ENCODE measurements around the gene ZBTB20. TPM values are rescaled to one million over a fixed set of nuclear protein-coding genes. Genes with fewer than 3 reads are reported as not detected.

ZBTB20 gene
- total RNA-seq, 3 donors from 2014 or later (not counting 1 experiment from before 2014, with no cell fraction given), result 52.7 to 58.3 (median 55.9) TPM

DNA sequence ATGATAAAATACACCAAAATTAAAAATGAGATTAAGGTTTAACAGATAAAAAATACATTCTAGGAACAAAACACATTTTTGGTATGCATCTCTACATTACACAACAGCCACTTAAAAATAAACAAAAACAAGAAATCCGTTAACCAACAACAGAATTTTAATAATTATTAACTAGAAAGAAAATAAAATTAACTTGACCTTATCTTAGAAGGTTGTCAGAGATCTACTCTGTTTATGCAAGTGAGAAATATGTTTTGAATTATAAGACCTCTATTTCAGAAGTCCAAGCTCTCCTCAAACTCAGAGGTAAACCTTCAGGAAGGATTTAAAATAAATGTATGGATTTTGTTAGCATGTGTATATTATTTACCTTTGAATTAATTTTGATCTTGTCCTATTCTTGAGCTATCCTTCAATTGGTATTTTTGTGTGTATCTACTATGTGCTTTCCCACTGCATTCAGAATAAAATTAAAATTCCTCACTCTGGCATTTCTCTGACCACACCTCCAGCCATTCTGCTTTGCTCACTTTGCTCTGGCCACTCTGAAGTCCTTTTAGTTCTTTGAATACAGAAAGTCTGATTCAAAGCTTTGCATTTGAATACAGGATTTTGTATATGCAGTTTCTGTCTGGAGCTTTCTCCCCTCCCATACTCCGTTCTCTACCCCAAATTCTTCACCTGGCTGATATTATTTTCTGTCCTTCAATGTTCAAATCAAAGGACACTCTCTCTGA is 352.0 kb downstream of the ZBTB20 start:
- Mint-ChIP-seq H3K27ac (no peak overlapping the region), H3K27me3 (ENCODE audit: low read depth in 2 of 2) (no peaks in the 10 kb centered on the region), H3K9me3 (no peaks in the 10 kb centered on the region), H3K4me3 (no peak overlapping the region), H3K36me3 (no peaks in the 10 kb centered on the region), H3K4me1 (peaks cover 18 to 21% of the 10 kb centered on the region in 2 donors)
- no peak for TF ChIP-seq CTCF (IDR thresholded peaks at IDR 0.05)
- Histone ChIP-seq H3K27me3 (ENCODE audit: control insufficient read depth, insufficient read depth, low read length) (no peaks in the 10 kb centered on the region), H3K4me3 (ENCODE audit: low read length) (no peak overlapping the region), H3K36me3 (ENCODE audit: control insufficient read depth, insufficient read depth, low read length) (no peaks in the 10 kb centered on the region), H3K27ac (ENCODE audit: low read length) (no peak overlapping the region), H3K4me1 (ENCODE audit: control insufficient read depth, insufficient read depth, low read length) (no peaks in the 10 kb centered on the region), H3K9me3 (ENCODE audit: control insufficient read depth, insufficient read depth, low read length) (no peaks in the 10 kb centered on the region)
- ATAC-seq, result no peak
- DNase-seq, result no peak
- 91% methylated on average over 1 of the region's 2 CpGs for whole genome bisulfite sequencing (ENCODE audit: insufficient coverage)
- intact Hi-C loops (cut with micrococcal nuclease), result no loop called here

- ATAC-seq (no peak), DNase-seq (no peak)
- no peak for TF ChIP-seq CTCF (IDR thresholded peaks at IDR 0.05)
- Mint-ChIP-seq H3K4me3 (no peak overlapping the region), H3K4me1 (peaks cover 5 to 13% of the 10 kb centered on the region in 2 donors), H3K27me3 (ENCODE audit: low read depth in 2 of 2) (no peaks in the 10 kb centered on the region), H3K9me3 (peaks cover 0 to 8% of the 10 kb centered on the region in 2 donors), H3K36me3 (no peaks in the 10 kb centered on the region), H3K27ac (no peak overlapping the region)
- H3K27ac ChIP-seq (ENCODE audit: low read length), result no peak overlapping the region
- WGBS (ENCODE audit: insufficient coverage), result 100% methylated on average over 1 of the region's 2 CpGs
- intact Hi-C loops (cut with micrococcal nuclease), result no loop called here
- H3K4me1 ChIP-seq (ENCODE audit: control insufficient read depth, insufficient read depth, low read length), result no peaks in the 10 kb centered on the region
- no peaks in the 10 kb centered on the region for H3K9me3 ChIP-seq (ENCODE audit: control insufficient read depth, insufficient read depth, low read length)
- no peaks in the 10 kb centered on the region for H3K27me3 ChIP-seq (ENCODE audit: control insufficient read depth, insufficient read depth, low read length)
- H3K4me3 ChIP-seq (ENCODE audit: low read length), result no peak overlapping the region
- no peaks in the 10 kb centered on the region for H3K36me3 ChIP-seq (ENCODE audit: control insufficient read depth, insufficient read depth, low read length)
Observed at GRCh38 chr3:114792159-114792918, 354.7 kb downstream of the ZBTB20 start.

DNA sequence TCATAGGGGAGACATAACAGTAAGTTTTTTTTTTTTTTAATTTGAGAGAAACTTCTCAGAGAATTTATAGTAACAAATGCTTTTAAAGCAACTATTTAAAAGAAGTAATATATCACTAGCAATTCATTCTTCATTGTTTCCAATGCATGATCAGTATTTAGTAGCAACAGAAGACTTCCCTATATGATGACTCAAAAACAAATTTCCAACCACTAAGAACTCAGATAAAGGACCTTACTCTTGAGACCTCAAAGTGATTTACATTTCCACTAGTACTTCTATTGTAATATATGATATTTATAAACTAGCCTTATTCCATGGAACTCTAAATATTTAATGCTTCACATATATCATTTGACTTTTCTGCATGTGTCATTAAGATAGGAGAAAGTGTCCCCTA is 356.3 kb downstream of the ZBTB20 start:
- Histone ChIP-seq H3K36me3 (ENCODE audit: control insufficient read depth, insufficient read depth, low read length) (no peaks in the 10 kb centered on the region), H3K4me1 (ENCODE audit: control insufficient read depth, insufficient read depth, low read length) (no peaks in the 10 kb centered on the region), H3K27me3 (ENCODE audit: control insufficient read depth, insufficient read depth, low read length) (no peaks in the 10 kb centered on the region), H3K9me3 (ENCODE audit: control insufficient read depth, insufficient read depth, low read length) (no peaks in the 10 kb centered on the region), H3K4me3 (ENCODE audit: low read length) (no peak overlapping the region), H3K27ac (ENCODE audit: low read length) (no peak overlapping the region)
- ATAC-seq (no peak), DNase-seq (no peak)
- Mint-ChIP-seq H3K4me1 (peaks cover 5 to 13% of the 10 kb centered on the region in 2 donors), H3K4me3 (no peak overlapping the region), H3K9me3 (peaks cover 0 to 8% of the 10 kb centered on the region in 2 donors), H3K27ac (no peak overlapping the region), H3K36me3 (no peaks in the 10 kb centered on the region), H3K27me3 (ENCODE audit: low read depth in 2 of 2) (no peaks in the 10 kb centered on the region)
- intact Hi-C loops (cut with micrococcal nuclease), result no loop called here
- TF ChIP-seq CTCF (IDR thresholded peaks at IDR 0.05), result no peak
